ENCODE data around the gene PAPPA2. TPM values are rescaled to one million over a fixed set of nuclear protein-coding genes. Genes with fewer than 3 reads are reported as not detected.

The PAPPA2 gene
- total and polyA plus RNA-seq, 2 of the 4 experiments (the other 2 are of a cell fraction): 0.10 to 0.18 TPM

DNA sequence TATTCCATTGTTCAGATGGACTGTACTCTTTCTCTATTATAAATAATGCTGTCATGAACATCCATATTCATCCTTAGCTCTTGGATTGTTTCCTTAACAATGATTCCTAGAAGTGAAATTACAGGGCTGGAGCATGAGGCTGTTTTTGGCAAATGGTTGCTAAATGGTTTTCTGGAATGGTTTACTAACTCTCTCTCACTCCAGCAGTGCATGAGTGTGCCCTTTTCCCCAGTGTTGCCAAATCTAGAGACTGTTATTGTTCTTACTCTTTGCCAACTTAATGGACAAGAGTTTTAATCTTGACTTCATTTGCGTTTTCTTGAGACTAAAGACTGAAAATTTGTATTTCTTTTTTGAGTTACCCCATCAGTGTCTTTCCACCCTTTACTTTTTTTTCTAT is 113.0 kb downstream of the PAPPA2 start:
- H2AK5ac ChIP-seq (ENCODE audit: low read depth, low read length): no peak overlapping the region
- no peak overlapping the region for H3K14ac ChIP-seq (replicated peaks; ENCODE audit: low read depth, low read length)
- no peak overlapping the region for H2AFZ ChIP-seq (replicated peaks; ENCODE audit: low read length, poor library complexity)
- H3K4me1 ChIP-seq (ENCODE audit: control insufficient read depth, insufficient read depth, low read length): no peaks in the 10 kb centered on the region
- H3K23ac ChIP-seq (ENCODE audit: low read depth, low read length): no peak overlapping the region
- ChIA-PET POLR2A (ENCODE audit: unreplicated experiment) (no interaction called here), CTCF (no interaction called here)
- no peak overlapping the region for H2BK120ac ChIP-seq (ENCODE audit: low read depth, low read length)
- no peak overlapping the region for H3K9ac ChIP-seq (ENCODE audit: low read depth, low read length)
- ATAC-seq (ENCODE audit: low read depth): no peak
- H3K4me3 ChIP-seq (ENCODE audit: insufficient read depth, low read depth, low read length): no peak overlapping the region
- no peak overlapping the region for H4K5ac ChIP-seq (ENCODE audit: low read depth, low read length)
- no peak overlapping the region for H3K4me2 ChIP-seq (ENCODE audit: low read depth, low read length)
- no peaks in the 10 kb centered on the region for H3K79me1 ChIP-seq (ENCODE audit: low read depth in 1 of 2, low read length in 2 of 2)
- H3K18ac ChIP-seq (ENCODE audit: low read depth, low read length): no peak overlapping the region
- no peak overlapping the region for H2BK20ac ChIP-seq (ENCODE audit: low read depth, low read length)
- no peak overlapping the region for H3K56ac ChIP-seq (ENCODE audit: extremely low read depth, insufficient read depth, low read length)
- H2BK5ac ChIP-seq (ENCODE audit: low read depth, low read length, poor library complexity, severe bottlenecking): no peak overlapping the region
- no peak for DNase-seq
- H4K8ac ChIP-seq (ENCODE audit: low read depth in 2 of 2, low read length in 2 of 2): no peak overlapping the region
- no peak overlapping the region for H2BK15ac ChIP-seq (ENCODE audit: low read depth, low read length)
- in situ Hi-C loops (cut with MboI; ENCODE audit: low sequenced_read_pairs) (no loop called here), dilution Hi-C loops (cut with HindIII; ENCODE audit: low sequenced_read_pairs, unreplicated experiment) (no loop called here), intact Hi-C loops (cut with micrococcal nuclease) (no loop called here)
- WGBS, 2 experiments (ENCODE audit: extremely low coverage in 2 of 2, insufficient read length in 1 of 2): no CpG with 5 or more reads among the region's 1 CpG
- no TSS peak for BruUV-seq (replicated peaks)
- H3K9me1 ChIP-seq (ENCODE audit: insufficient read depth, low read length): no peaks in the 10 kb centered on the region
- no peaks in the 10 kb centered on the region for H3K27me3 ChIP-seq (ENCODE audit: control insufficient read depth, insufficient read depth, low read length)
- H3K9me3 ChIP-seq (ENCODE audit: control insufficient read depth, insufficient read depth, low read length): no peaks in the 10 kb centered on the region
- no peak overlapping the region for H3K4ac ChIP-seq (ENCODE audit: low read depth, low read length)
- no peaks in the 10 kb centered on the region for H3K36me3 ChIP-seq (ENCODE audit: control insufficient read depth, insufficient read depth, low read length)
- TF ChIP-seq RAD21 (IDR thresholded peaks at IDR 0.05; ENCODE audit: low read length) (no peak), SMC3 (IDR thresholded peaks at IDR 0.05; ENCODE audit: low read depth, low read length) (no peak), FOS (IDR thresholded peaks at IDR 0.05; ENCODE audit: low read depth, low read length) (no peak), RCOR1 (IDR thresholded peaks at IDR 0.05; ENCODE audit: insufficient replicate concordance, low read length) (no peak), CHD1 (IDR thresholded peaks at IDR 0.05; ENCODE audit: low read depth, low read length) (no peak), MAFK (IDR thresholded peaks at IDR 0.05; ENCODE audit: low read depth, low read length) (no peak), BHLHE40 (IDR thresholded peaks at IDR 0.05; ENCODE audit: low read depth, low read length) (no peak), RFX5 (IDR thresholded peaks at IDR 0.05; ENCODE audit: low read depth, low read length) (no peak), POLR2A (IDR thresholded peaks at IDR 0.05; ENCODE audit: low read depth, low read length) (no peak), MAZ (IDR thresholded peaks at IDR 0.05; ENCODE audit: borderline replicate concordance, low read depth, low read length) (no peak), CEBPB (IDR thresholded peaks at IDR 0.05; ENCODE audit: low read depth, low read length) (no peak), NFE2L2 (IDR thresholded peaks at IDR 0.05; ENCODE audit: low read depth, low read length) (no peak), MXI1 (IDR thresholded peaks at IDR 0.05; ENCODE audit: borderline replicate concordance, low read depth, low read length) (no peak)
- TF ChIP-seq, protein P1, sequence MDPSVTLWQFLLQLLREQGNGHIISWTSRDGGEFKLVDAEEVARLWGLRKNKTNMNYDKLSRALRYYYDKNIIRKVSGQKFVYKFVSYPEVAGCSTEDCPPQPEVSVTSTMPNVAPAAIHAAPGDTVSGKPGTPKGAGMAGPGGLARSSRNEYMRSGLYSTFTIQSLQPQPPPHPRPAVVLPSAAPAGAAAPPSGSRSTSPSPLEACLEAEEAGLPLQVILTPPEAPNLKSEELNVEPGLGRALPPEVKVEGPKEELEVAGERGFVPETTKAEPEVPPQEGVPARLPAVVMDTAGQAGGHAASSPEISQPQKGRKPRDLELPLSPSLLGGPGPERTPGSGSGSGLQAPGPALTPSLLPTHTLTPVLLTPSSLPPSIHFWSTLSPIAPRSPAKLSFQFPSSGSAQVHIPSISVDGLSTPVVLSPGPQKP (IDR thresholded peaks at IDR 0.05; ENCODE audit: borderline replicate concordance, low read depth, low read length): no peak
- TF ChIP-seq, protein P2, sequence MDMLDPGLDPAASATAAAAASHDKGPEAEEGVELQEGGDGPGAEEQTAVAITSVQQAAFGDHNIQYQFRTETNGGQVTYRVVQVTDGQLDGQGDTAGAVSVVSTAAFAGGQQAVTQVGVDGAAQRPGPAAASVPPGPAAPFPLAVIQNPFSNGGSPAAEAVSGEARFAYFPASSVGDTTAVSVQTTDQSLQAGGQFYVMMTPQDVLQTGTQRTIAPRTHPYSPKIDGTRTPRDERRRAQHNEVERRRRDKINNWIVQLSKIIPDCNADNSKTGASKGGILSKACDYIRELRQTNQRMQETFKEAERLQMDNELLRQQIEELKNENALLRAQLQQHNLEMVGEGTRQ (IDR thresholded peaks at IDR 0.05; ENCODE audit: low read depth, low read length): no peak
- TF ChIP-seq, protein P3, sequence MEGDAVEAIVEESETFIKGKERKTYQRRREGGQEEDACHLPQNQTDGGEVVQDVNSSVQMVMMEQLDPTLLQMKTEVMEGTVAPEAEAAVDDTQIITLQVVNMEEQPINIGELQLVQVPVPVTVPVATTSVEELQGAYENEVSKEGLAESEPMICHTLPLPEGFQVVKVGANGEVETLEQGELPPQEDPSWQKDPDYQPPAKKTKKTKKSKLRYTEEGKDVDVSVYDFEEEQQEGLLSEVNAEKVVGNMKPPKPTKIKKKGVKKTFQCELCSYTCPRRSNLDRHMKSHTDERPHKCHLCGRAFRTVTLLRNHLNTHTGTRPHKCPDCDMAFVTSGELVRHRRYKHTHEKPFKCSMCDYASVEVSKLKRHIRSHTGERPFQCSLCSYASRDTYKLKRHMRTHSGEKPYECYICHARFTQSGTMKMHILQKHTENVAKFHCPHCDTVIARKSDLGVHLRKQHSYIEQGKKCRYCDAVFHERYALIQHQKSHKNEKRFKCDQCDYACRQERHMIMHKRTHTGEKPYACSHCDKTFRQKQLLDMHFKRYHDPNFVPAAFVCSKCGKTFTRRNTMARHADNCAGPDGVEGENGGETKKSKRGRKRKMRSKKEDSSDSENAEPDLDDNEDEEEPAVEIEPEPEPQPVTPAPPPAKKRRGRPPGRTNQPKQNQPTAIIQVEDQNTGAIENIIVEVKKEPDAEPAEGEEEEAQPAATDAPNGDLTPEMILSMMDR (conservative IDR thresholded peaks at IDR 0.05; ENCODE audit: low read depth, low read length): no peak
- H4K91ac ChIP-seq (ENCODE audit: insufficient read depth, low read depth, low read length): no peak overlapping the region
- H2AK9ac ChIP-seq (replicated peaks; ENCODE audit: low read depth, low read length, poor library complexity): no peak overlapping the region
- H3K27ac ChIP-seq (ENCODE audit: insufficient read depth, low read length): no peak overlapping the region
- H4K20me1 ChIP-seq (ENCODE audit: insufficient read depth, low read length): no peaks in the 10 kb centered on the region
